Activated CD4-positive, CD25-positive, alpha-beta regulatory T cell (primary cell): Measurements from ENCODE around the gene MRPS18A.
"Not testable (repeated sequence)": the region's sequence is repeated elsewhere in the genome, so short reads cannot be mapped to it uniquely, and the experiment has no call there.

Source experiments
- DNase-seq, 4 experiments: peaks; one replicate each; lab custom pipeline; 2025; lab: John Stamatoyannopoulos, UW

The MRPS18A gene

GRCh38 chr6:43717389-43717788 is 29.8 kb upstream of the MRPS18A start:
- DNase-seq = no peak

- no peak for DNase-seq
Observed at GRCh38 chr6:43716099-43716498, 28.5 kb upstream of the MRPS18A start.

- no peak for DNase-seq
Observed at GRCh38 chr6:43715056-43715788, 27.6 kb upstream of the MRPS18A start.

GRCh38 chr6:43714311-43715055 is 26.9 kb upstream of the MRPS18A start:
- DNase-seq = no peak

- no peak for DNase-seq
Observed at GRCh38 chr6:43713643-43714310, 26.2 kb upstream of the MRPS18A start.

GRCh38 chr6:43712579-43712978 is 25.0 kb upstream of the MRPS18A start:
- no peak for DNase-seq

GRCh38 chr6:43710576-43710975 is 23.0 kb upstream of the MRPS18A start:
- DNase-seq = no peak

GRCh38 chr6:43709654-43710303 is 22.2 kb upstream of the MRPS18A start:
- no peak for DNase-seq

- DNase-seq = no peak
Observed at GRCh38 chr6:43708860-43709653, 21.5 kb upstream of the MRPS18A start.

- no peak for DNase-seq
Observed at GRCh38 chr6:43707767-43708166, 20.2 kb upstream of the MRPS18A start.

- no peak for DNase-seq
Observed at GRCh38 chr6:43707269-43707668, 19.7 kb upstream of the MRPS18A start.

- DNase-seq = no peak
Observed at GRCh38 chr6:43706788-43707187, 19.2 kb upstream of the MRPS18A start.

GRCh38 chr6:43705996-43706395 is 18.4 kb upstream of the MRPS18A start:
- no peak for DNase-seq

GRCh38 chr6:43703512-43704429 is 16.2 kb upstream of the MRPS18A start:
- DNase-seq = no peak

GRCh38 chr6:43702534-43703440 is 15.2 kb upstream of the MRPS18A start:
- DNase-seq = no peak

GRCh38 chr6:43702171-43702533 is 14.6 kb upstream of the MRPS18A start:
- DNase-seq = no peak

GRCh38 chr6:43700939-43701560 is 13.5 kb upstream of the MRPS18A start:
- not testable (repeated sequence) for DNase-seq

GRCh38 chr6:43699564-43700186 is 12.1 kb upstream of the MRPS18A start:
- DNase-seq = no peak
